A673 (cell line): ENCODE results near the gene EIF3I.

Source experiments
- CTCF ChIP-seq: fragments of 300-800, 200-600 bp; sonication (generic); conservative IDR thresholded peaks from 2 replicates; pipeline ENCODE4 v1.5.1; 2017; ENCODE audit warnings: low read depth, mild to moderate bottlenecking, antibody characterized with exemption, low read length, moderate library complexity, mixed read lengths
- EZH2 ChIP-seq: fragments of 200-600 bp; sonication (generic); IDR thresholded peaks from 2 replicates; pipeline ENCODE4 v1.6.1; 2017; ENCODE audit warnings: borderline replicate concordance, low read depth, mild to moderate bottlenecking, mixed read lengths, antibody characterized with exemption, low read length; ENCODE audit not compliant: poor library complexity, severe bottlenecking

GRCh38 chr1:32187850-32188249, 34.4 kb upstream of the EIF3I start:
- TF ChIP-seq CTCF (no peak), EZH2 (no peak)
